Hepatocyte (in vitro differentiated cells): ENCODE data around the gene MYH6.

ENCODE experiments used
- CTCF ChIP-seq: fragments of 200-600 bp; sonication (generic); IDR thresholded peaks from 2 replicates; pipeline ENCODE4 v1.5.1; 2016; ENCODE audit warnings: antibody characterized with exemption, mild to moderate bottlenecking; ENCODE audit not compliant: poor library complexity
- EZH2phosphoT487 ChIP-seq: fragments of 200-600 bp; sonication (generic); IDR thresholded peaks from one replicate; pipeline ENCODE4 v1.6.1; 2018; ENCODE audit warnings: antibody characterized with exemption, mild to moderate bottlenecking, low read depth, moderate library complexity; ENCODE audit not compliant: unreplicated experiment, severe bottlenecking

- TF ChIP-seq CTCF (no peak), EZH2phosphoT487 (no peak)
Measured at GRCh38 chr14:23359722-23360447, 48.2 kb downstream of the MYH6 start.
